K562 (cell line): Measurements from ENCODE around the gene KATNB1. TPM values are rescaled to one million over a fixed set of nuclear protein-coding genes. Genes with fewer than 3 reads are reported as not detected.

Source experiments
- E2F4 ChIP-seq: sonication (generic); formaldehyde crosslinking; IDR thresholded peaks from 2 replicates; pipeline ENCODE4 v1.8.0; 2022; ENCODE audit warnings: mild to moderate bottlenecking, low read depth, missing genetic modification reagents
- KDM1A ChIP-seq, 2 experiments: fragments of 450-650 bp; IDR thresholded peaks; 2 replicates each; pipeline ENCODE4 v1.6.1; 2016; ENCODE audit warnings: mild to moderate bottlenecking in 2 of 2
- MBD1 ChIP-seq: fragments of 250-450 bp; sonication (Bioruptor Pico); IDR thresholded peaks from 2 replicates; pipeline ENCODE4 v1.8.0; 2022; ENCODE audit warnings: inconsistent platforms
- MED1 ChIP-seq: sonication (generic); formaldehyde crosslinking; IDR thresholded peaks from 2 replicates; pipeline ENCODE4 v1.8.1; 2023; ENCODE audit warnings: missing genetic modification reagents, borderline replicate concordance
- NFXL1 ChIP-seq: fragments of 450-650 bp; formaldehyde crosslinking; IDR thresholded peaks from 2 replicates; pipeline ENCODE4 v1.4.0; 2021; ENCODE audit warnings: mild to moderate bottlenecking
- NFYB ChIP-seq: IDR thresholded peaks from 2 replicates; pipeline ENCODE4 v1.6.1; 2011; ENCODE audit warnings: mild to moderate bottlenecking, moderate library complexity; ENCODE audit not compliant: insufficient read length; ENCODE audit errors: extremely low read depth
- RERE ChIP-seq: sonication (generic); formaldehyde crosslinking; IDR thresholded peaks from 2 replicates; pipeline ENCODE4 v1.8.0; 2023; ENCODE audit warnings: missing genetic modification reagents, mild to moderate bottlenecking, borderline replicate concordance
- TARDBP ChIP-seq: fragments of 450-650 bp; IDR thresholded peaks from 2 replicates; pipeline ENCODE4 v1.6.1; 2016
- TCF15 ChIP-seq: fragments of 250-450 bp; sonication (Bioruptor Pico); IDR thresholded peaks from 2 replicates; pipeline ENCODE4 v1.8.0; 2022; ENCODE audit warnings: moderate library complexity, mild to moderate bottlenecking, inconsistent platforms
- THRB ChIP-seq: fragments of 450-650 bp; formaldehyde crosslinking; conservative IDR thresholded peaks from 2 replicates; pipeline ENCODE4 v1.4.0; 2022; ENCODE audit warnings: mild to moderate bottlenecking, missing genetic modification characterization
- USF2 ChIP-seq: sonication (generic); formaldehyde crosslinking; IDR thresholded peaks from 2 replicates; pipeline ENCODE4 v1.5.0; 2020; ENCODE audit warnings: missing genetic modification reagents
- YBX1 ChIP-seq: fragments of 450-650 bp; IDR thresholded peaks from 2 replicates; pipeline ENCODE4 v1.7.1; 2016; ENCODE audit warnings: mild to moderate bottlenecking
- ZBTB12 ChIP-seq: fragments of 250-450 bp; sonication (Bioruptor Pico); IDR thresholded peaks from 2 replicates; pipeline ENCODE4 v1.4.0; 2020
- ZEB2 ChIP-seq: fragments of 450-650 bp; IDR thresholded peaks from 2 replicates; pipeline ENCODE4 v1.6.1; 2016
- ZNF75A ChIP-seq: fragments of 450-650 bp; formaldehyde crosslinking; IDR thresholded peaks from 2 replicates; pipeline ENCODE4 v1.4.0; 2020; ENCODE audit warnings: mild to moderate bottlenecking
- polyA plus RNA-seq, 8 experiments: library from polyadenylated mRNA; depleted of rRNA in 4 of 8; stranded (reverse) in 5 of 8; unstranded in 3 of 8; fragments of >200 nt; fragmentation: Nextera tagmentation in 2 of 8; fragmentation: Illumina TruSeq in 1 of 8; extraction: Ambion mirVana in 2 of 8; extraction: Trizol in 1 of 8; gene quantifications; 2 replicates each; pipeline versions ENCODE4 v1.2.1 to v1.2.3, GENCODE V29; 2011 to 2014; ENCODE audit warnings: inconsistent platforms in 1 of 8, missing spikeins in 1 of 8
- total RNA-seq, 7 experiments: library from RNA; depleted of rRNA in 6 of 7; stranded (reverse); fragments of >200 nt in 6 of 7; fragmentation: Illumina TruSeq in 2 of 7; extraction: Trizol in 2 of 7; gene quantifications; 2 replicates each; pipeline versions ENCODE4 v1.2.1 to v1.2.3, GENCODE V29; 2011 to 2021; ENCODE audit warnings: low replicate concordance in 1 of 7

The KATNB1 gene
- total and polyA plus RNA-seq, 9 of the 15 experiments (the other 6 are each of a cell fraction or from before 2014, with no cell fraction given) = 1.2 to 52.6 (median 21.9) TPM

GRCh38 chr16:57736419-57737351 lies 1.1 kb downstream of the KATNB1 start (continued):
- TF ChIP-seq ZNF75A (CRISPR knock-in tag) = no peak
- TF ChIP-seq USF2 = peak; percentile 61
- TF ChIP-seq RERE (CRISPR knock-in tag) = no peak
- TF ChIP-seq MBD1 (CRISPR knock-in tag) = no peak
- no peak for TF ChIP-seq TARDBP
- TF ChIP-seq THRB = no peak
- TF ChIP-seq TCF15 = no peak
- no peak for TF ChIP-seq NFXL1 (CRISPR knock-in tag)
- TF ChIP-seq MED1 = no peak
- TF ChIP-seq YBX1 = no peak
- no peak for TF ChIP-seq ZBTB12
- no peak for TF ChIP-seq NFYB
- TF ChIP-seq ZEB2 = no peak
- TF ChIP-seq KDM1A (IDR thresholded peaks at IDR 0.05) = no peak
- TF ChIP-seq E2F4 (CRISPR knock-in tag) = no peak
